22Rv1 (cell line): ENCODE measurements around the gene SV2C.

Experiments
- CTCF ChIP-seq: fragments of 450-650 bp; IDR thresholded peaks from 2 replicates; pipeline ENCODE4 v1.5.1; 2017; ENCODE audit warnings: mild to moderate bottlenecking
- ZFX ChIP-seq: fragments of 450-650 bp; IDR thresholded peaks from 2 replicates; pipeline ENCODE4 v1.6.1; 2017; ENCODE audit warnings: antibody characterized with exemption, borderline replicate concordance

GRCh38 chr5:76274571-76274970 lies 191.4 kb downstream of the SV2C start:
- TF ChIP-seq CTCF (no peak), ZFX (no peak)
